Retinal pigment epithelial cell (primary cell): Measurements from ENCODE around the gene C22orf42.
"Not testable (repeated sequence)": the region's sequence is repeated elsewhere in the genome, so short reads cannot be mapped to it uniquely, and the experiment has no call there.

ENCODE experiments used
- DNase-seq: peaks from one replicate; pipeline ENCODE4 v3.0.0-alpha.2; 2010; ENCODE audit warnings: low read depth
- H3K4me3 ChIP-seq: 2 replicates; pipeline ENCODE4 v1.5.1; 2011; ENCODE audit warnings: mild to moderate bottlenecking, low read length, control low read depth, moderate library complexity
- TF ChIP-seq, protein P1 (sequence below): conservative IDR thresholded peaks from 2 replicates; pipeline ENCODE4 v1.5.1; 2011; ENCODE audit warnings: low read depth, low read length, control low read depth, inconsistent platforms

The C22orf42 gene

DNA sequence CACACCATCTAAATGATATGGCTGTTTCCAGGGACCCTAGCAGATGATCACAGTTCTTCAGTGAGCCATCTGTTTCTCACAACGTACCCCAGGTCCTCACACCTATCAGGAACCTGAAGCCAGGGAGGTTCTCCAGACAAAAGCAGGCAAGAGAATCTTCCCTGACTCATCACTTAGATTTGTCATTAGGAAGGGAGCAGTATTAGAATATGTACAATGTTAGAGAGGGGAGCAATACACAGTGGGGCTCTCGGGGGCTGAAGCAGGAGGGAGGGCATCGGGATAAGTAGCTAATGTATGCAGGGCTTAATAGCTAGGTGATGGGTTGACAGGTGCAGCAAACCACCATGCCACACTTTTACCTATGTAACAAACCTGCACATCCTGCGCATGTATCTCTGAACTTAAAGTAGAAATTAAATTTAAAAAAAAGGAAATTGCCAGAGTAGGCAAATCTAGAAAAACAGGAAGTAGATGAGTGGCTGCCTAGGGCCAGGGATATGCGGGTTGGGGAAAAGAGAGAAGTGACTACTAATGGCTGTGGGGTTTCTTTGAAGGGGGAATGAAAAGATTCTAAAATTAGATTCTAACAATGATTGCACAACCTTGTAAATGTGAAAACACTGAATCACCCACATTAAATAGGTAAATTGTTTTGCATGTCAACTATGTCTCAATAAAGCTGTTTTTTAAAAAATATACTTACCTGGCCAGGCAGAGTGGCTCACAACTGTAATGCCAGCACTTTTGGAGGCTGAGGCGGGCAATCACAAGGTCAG, 14.4 kb downstream of the C22orf42 start:
- no peak for DNase-seq
- TF ChIP-seq, protein P1, sequence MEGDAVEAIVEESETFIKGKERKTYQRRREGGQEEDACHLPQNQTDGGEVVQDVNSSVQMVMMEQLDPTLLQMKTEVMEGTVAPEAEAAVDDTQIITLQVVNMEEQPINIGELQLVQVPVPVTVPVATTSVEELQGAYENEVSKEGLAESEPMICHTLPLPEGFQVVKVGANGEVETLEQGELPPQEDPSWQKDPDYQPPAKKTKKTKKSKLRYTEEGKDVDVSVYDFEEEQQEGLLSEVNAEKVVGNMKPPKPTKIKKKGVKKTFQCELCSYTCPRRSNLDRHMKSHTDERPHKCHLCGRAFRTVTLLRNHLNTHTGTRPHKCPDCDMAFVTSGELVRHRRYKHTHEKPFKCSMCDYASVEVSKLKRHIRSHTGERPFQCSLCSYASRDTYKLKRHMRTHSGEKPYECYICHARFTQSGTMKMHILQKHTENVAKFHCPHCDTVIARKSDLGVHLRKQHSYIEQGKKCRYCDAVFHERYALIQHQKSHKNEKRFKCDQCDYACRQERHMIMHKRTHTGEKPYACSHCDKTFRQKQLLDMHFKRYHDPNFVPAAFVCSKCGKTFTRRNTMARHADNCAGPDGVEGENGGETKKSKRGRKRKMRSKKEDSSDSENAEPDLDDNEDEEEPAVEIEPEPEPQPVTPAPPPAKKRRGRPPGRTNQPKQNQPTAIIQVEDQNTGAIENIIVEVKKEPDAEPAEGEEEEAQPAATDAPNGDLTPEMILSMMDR, result no peak
- no peak overlapping the region for H3K4me3 ChIP-seq

DNA sequence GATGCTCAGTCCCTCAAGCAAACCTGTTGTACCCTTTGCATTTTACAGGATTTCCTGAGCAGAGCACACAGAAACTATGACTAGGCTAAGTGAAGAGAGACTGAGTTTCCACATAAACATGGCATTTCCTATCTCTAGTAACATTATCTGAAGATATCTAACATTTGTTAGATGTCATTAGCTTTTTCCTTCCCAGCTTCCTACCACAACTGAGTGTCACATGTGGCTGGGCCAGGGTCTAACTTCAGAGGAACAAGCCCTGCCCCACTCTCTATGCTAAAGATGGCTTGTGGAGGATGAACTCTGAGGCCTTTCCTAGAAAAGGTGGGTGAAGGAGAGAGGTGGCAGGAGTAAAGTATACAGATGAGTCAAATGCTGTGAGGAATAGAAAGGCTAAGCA, 16.5 kb downstream of the C22orf42 start:
- no peak overlapping the region for H3K4me3 ChIP-seq
- TF ChIP-seq, protein P1, result no peak
- no peak for DNase-seq

DNA sequence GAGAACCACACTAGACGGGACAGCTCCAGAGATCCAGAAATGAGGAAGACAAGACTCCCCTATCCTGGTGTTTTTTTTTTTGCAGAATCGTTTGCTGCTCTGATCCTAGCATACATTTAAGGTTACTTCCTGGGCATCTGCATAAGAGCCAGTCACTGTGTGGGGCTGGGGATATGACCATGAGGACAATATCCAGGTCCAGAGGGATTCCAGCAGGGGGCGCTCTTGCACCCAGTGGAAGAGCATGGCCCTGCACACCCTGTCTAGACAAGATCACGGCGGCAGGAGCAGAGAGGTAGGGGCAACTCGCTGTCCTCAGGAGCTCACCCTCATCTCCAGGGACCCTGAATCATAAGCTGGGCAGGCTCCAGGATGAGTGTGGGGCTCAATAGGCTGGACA, 18.4 kb downstream of the C22orf42 start:
- TF ChIP-seq, protein P1, result peak; percentile 26
- not testable (repeated sequence) for DNase-seq, H3K4me3 ChIP-seq

DNA sequence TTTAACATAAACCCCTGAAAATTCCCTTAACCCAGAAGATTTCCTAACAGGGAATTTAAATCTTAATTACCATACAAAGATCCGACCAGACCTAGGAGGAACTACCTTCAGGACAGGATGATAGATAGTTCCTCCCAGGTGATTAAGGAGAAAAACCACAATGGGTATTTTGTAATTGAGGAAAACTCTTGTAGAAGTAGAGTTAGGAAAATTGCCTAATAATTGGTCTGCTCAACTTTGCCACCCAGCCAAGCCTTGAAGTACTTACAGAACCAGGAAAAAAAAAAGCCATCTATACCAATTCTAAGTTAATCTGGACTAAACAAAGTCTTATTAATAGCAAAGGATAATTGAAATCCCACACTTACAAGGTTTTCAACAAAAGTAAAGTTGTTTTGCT, 20.5 kb downstream of the C22orf42 start:
- not testable (repeated sequence) for DNase-seq, H3K4me3 ChIP-seq

DNA sequence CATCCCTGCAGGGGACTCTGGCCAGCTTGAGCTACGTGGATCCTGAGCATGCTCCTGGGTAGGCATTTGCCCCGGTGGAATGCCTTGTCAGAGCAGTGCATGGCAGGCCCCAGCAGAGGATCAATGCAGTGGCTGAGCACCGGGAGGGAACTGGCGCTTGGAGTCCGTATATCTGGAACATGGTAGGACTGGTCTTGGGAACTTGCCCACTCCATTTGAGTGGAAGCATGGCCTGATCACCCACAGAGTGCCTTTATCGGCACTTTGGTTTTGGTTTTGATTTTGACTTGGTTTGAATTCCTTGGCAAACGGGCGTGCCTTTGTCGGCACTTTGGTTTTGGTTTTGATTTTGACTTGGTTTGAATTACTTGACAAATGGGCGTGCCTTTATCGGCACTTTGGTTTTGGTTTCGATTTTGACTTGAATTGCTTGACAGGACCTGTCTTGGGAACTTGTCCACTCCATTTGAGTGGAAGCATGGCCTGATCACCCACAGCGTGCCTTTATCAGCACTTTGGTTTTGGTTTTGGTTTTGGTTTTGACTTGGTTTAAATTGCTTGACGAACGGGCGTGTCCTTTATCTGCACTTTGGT, 21.3 kb downstream of the C22orf42 start:
- not testable (repeated sequence) for H3K4me3 ChIP-seq, DNase-seq

DNA sequence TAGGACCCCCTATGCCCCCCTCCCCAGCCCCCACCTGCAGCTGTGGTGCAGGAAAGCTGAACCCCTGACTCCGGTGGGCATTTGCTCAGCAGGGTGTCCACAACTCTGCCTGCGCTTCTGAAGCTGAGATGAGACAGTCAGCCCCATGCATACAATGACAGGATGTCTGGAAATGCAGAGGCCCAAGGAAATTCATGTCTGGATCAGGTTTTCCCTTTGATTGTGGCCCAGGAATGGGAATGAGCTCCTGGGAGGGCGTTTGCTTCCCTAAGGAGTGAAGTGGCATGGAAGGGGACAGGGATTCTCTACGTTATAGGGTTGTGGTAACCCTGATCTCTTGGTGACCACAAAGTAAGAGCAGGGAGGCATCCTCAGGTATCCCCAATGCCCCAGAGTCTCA, 22.2 kb downstream of the C22orf42 start:
- not testable (repeated sequence) for DNase-seq, H3K4me3 ChIP-seq

DNA sequence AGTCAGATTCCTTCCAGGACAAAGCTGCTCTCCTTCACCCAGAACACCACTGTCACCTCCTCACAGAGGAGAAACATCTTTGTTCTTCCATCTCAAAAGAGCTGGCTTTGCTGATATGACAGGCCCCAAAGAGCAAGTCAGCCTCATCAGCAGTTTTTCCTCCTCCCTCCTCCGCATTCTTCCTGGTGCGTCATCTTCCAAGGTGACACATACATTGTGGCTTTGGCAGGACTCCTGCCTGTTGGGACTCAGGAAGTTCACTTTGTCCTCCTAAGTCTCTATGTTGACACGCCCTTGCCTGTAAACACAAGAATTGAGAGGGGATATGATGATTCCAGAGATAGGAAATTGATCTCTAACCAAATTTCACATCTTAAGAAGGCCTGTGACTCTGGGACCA, 23.1 kb downstream of the C22orf42 start:
- not testable (repeated sequence) for DNase-seq, H3K4me3 ChIP-seq

DNA sequence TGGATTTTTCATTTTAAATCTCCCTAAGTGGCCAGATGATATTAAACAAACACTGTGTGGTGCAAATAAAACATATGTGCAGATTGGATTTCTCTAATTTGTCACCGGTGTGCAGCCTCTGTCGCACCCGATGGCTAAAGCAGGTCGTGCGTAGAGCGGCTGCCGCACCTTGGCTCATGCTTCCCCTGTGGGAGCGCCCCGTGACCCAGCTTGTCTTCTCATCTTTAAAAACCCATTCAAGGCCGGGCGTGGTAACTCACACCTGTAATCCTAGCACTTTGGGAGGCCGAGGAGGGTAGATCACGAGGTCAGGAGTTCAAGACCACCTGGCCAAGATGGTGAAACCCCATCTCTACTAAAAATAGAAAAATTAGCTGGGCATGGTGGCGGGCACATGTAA, 24.3 kb downstream of the C22orf42 start:
- H3K4me3 ChIP-seq, DNase-seq: not testable (repeated sequence)

DNA sequence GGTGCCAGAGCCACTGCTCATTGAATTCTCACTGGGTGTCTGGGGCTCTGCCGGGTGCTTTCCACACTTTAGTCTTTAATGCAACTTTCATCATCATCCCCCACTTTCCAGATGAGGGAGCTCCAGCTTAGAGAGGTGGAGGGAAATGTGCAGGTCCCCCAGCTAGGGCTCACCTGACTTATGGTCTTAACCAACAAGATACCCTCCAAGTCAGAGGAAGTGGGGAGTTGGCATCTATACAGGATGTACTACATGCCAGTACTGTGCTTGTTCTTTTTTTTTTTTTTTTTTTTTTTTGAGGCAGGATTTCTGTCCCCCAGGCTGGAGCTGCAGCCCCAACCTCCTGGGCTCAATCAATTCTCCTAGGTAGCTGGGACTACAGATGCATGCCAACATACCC, 26.3 kb downstream of the C22orf42 start:
- no peak overlapping the region for H3K4me3 ChIP-seq
- DNase-seq, result no peak
- TF ChIP-seq, protein P1, result no peak

DNA sequence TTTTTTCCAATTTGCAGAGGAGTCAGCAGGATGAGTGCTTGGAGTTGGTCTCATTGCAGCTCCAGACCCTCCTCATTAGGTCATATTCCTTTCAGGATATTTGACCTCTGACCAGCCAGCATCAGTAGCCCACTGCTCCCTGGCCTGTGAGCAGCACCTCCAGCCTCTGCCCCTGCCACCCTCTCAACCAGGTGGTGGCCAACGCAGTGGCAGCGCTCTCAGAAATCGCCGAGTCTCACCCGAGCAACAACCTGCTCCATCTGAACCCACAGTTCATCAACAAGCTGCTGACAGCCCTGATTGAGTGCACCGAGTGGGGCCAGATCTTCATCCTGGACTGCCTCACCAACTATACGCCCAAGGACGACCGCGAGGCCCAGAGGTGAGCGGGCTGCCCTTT, 27.0 kb downstream of the C22orf42 start:
- H3K4me3 ChIP-seq, result no peak overlapping the region
- TF ChIP-seq, protein P1, result no peak
- DNase-seq, result no peak
